ENCODE results near the gene PTTG1IP.
A peak's percentile ranks its signal among the peaks of the same experiment; 100 is the strongest.
"Not testable (repeated sequence)": the region's sequence is repeated elsewhere in the genome, so short reads cannot be mapped to it uniquely, and the experiment has no call there.

Gene PTTG1IP, protein sequence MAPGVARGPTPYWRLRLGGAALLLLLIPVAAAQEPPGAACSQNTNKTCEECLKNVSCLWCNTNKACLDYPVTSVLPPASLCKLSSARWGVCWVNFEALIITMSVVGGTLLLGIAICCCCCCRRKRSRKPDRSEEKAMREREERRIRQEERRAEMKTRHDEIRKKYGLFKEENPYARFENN

GRCh38 chr21:44873356-44874239 is at the start of gene PTTG1IP:
Gene PTTG1IP (minus strand): TSS chr21:44873690. CDS start chr21:44873616, 74 bp downstream.
- DNase-seq, result peak; percentile 99

- no peak for DNase-seq
Measured at GRCh38 chr21:44921928-44922327, 48.4 kb upstream of the PTTG1IP start.

- DNase-seq, result peak; percentile 80
Measured at GRCh38 chr21:44920694-44921604, 47.5 kb upstream of the PTTG1IP start, which contains the start of gene ITGB2. Gene ITGB2 (minus strand): TSS chr21:44920899. CDS start chr21:44910782, 10,117 bp downstream.

- peak; percentile 44 for DNase-seq
Measured at GRCh38 chr21:44919913-44920693, 46.6 kb upstream of the PTTG1IP start.

DNA sequence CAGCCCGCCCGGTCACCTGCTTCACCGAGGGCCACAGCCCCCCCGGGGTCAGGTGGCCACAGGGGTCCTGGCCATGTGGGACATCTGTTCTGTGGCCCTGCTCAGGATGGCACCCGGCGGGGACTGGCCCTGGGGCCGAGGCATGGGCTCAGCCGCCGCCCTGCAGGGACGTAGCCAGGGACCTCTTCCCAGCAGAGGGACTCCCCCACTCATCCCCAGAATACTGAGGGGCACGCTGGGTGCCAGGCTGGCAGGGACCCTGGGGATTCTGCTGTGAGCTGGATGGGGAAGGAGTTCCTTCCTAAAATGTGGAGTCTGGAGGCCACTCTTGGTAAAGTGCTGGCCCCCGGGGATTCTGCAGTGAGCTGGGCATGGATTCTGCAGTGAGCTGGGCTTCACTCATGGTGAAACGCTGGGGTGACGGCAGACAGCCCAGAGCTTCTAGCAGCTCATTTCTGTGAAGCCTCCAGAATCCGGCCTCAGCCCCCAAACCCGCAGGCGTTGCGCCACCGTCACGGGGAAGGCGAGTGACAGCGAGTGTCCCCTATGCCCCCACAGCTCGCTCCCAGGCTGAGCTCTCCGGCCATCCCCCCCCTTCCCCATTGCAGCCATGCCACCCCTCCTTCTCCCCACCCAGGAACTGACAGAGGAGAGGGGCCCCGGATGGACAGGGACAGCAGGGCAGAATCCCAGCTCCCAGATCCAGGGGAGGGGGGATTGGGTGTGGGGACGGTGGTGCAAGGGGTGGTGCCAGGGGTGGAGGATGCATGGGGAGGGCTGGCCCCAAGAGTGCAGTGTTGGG is 45.8 kb upstream of the PTTG1IP start:
- DNase-seq, result peak; percentile 39

- no peak for DNase-seq
Measured at GRCh38 chr21:44918581-44919033, 45.1 kb upstream of the PTTG1IP start.

GRCh38 chr21:44918107-44918470 is 44.6 kb upstream of the PTTG1IP start:
- no peak for DNase-seq

DNA sequence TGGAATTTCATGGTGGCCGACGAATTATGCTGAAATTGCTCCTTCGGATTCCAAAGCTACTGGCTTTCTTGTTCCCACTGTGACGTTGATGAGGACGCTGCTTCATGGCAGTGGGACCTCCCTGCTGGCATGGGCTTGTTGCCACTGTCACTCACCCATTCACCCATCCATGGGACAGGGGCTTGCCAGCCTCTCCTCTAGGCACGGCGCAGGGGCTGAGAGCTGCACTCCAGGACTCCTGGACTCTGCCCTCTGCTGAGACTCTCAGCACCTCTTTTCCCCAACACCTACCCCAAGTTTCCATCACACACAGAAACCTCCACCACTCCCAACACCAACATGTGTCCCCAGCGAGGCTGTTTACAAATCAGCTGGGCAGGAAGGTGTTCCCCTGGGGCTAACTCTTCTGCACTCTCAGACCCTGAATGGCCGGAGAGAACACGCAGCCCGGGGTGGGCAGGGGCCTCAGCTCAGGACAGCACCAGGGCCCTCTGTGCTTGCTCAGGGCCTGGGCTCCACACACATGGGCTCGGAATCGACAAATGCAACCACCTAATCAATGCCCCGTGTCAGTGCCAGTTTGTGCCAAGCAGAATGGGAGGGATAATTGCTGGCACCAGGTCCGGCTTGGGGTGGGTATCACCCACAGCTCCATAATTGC is 44.1 kb upstream of the PTTG1IP start:
- DNase-seq, result no peak

GRCh38 chr21:44916965-44917364 is 43.5 kb upstream of the PTTG1IP start:
- no peak for DNase-seq

DNA sequence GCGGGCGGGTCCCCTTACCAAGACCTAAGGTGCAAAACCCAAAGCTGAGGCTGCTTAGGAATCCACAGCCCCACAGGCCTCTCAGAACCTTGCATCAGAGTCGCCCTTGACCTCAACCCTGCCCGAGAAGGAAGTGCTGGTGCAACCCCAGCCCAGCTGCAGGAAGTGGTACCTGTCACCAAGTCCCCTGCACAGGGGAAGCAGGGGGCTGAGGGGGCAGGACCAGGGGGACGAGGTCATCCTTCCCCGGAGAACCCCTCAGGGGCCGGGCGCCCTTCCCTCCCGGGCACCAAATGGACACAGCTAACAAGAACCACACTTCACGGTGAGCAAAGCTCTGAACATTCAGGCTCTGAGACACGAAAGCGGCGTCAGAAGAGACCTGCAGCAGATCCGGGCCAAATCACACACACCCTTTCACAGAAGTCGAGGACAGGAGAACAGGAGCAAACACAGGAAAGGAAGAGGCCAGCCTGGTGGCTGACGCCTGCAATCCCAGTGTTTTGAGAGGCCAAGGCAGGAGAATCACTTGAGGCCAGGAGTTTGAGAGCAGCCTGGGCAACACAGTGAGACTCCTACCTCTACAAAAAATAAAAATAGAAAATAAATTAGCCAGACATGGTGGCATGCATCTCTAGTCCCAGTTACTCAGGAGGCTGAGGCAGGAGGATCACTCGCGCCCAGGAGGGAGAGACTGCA is 40.8 kb upstream of the PTTG1IP start:
- DNase-seq, result peak; percentile 65

GRCh38 chr21:44913425-44914175 is 40.1 kb upstream of the PTTG1IP start:
- no peak for DNase-seq

GRCh38 chr21:44912506-44913412 is 39.3 kb upstream of the PTTG1IP start:
- DNase-seq, result not testable (repeated sequence)

DNA sequence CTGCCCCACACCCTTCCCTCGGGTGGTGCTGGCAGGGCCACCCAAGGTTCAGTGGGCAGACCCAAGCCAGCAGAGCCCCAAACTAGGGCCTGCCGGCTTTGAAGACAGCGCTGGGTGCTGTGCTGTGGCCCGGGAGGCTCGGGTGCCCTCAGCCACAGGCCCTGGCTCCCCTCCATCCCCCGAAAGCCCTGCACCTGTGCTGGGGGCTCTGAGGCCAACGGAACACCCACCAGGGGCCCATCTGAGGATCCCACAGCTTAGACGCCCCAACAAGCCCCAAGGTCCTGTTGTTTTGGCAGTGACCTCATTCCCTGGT is 38.6 kb upstream of the PTTG1IP start:
- no peak for DNase-seq

DNA sequence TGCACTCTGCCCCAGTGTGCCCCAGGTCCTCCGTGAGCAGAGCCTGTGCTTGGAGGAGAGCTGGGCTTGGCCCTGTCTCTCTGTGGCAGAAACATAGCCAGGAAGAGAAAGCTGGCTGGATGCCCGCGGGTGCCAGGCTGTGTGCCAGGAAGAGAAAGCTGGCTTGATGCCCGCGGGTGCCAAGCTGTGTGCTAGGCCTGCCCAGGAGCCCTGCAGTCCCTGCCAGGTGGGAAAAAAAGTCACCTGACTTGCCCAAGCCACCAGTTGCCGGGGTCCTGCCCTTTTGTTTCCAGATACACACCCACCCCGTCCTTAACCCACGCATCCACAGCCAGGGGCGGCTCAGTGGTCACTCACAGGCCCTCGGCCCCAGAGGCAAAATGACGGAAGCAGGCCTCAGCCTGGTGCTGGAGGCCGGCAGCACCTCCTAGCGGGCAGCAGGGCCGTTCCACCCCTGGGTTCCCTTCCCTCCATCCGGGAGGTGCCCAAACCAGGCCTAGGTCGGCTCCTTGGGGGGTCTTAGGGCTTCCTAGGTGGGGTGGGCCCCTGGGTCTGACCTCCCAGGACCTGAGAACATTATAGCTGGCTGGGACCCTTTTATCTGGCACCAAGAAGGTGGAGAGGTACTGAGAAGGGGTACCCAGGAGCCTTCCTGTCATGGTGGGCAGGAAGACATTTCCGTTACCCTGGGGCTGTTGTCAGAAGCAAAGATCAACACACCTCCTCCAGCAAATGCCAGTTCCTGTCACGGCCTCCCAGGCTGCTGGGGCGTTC is 38.1 kb upstream of the PTTG1IP start:
- DNase-seq, result peak; percentile 72

DNA sequence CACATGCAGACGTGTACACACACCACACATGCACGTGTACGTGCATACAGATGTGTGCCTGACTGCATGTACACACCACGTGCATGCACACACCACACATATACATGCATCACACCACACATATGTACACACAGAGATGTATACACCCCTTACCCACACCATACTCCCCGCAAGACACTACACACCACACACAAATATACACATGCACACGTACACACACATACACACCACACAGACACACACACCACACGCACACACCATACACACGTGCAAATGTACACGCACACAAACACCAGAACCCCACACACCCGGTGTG is 37.5 kb upstream of the PTTG1IP start:
- DNase-seq, result no peak

DNA sequence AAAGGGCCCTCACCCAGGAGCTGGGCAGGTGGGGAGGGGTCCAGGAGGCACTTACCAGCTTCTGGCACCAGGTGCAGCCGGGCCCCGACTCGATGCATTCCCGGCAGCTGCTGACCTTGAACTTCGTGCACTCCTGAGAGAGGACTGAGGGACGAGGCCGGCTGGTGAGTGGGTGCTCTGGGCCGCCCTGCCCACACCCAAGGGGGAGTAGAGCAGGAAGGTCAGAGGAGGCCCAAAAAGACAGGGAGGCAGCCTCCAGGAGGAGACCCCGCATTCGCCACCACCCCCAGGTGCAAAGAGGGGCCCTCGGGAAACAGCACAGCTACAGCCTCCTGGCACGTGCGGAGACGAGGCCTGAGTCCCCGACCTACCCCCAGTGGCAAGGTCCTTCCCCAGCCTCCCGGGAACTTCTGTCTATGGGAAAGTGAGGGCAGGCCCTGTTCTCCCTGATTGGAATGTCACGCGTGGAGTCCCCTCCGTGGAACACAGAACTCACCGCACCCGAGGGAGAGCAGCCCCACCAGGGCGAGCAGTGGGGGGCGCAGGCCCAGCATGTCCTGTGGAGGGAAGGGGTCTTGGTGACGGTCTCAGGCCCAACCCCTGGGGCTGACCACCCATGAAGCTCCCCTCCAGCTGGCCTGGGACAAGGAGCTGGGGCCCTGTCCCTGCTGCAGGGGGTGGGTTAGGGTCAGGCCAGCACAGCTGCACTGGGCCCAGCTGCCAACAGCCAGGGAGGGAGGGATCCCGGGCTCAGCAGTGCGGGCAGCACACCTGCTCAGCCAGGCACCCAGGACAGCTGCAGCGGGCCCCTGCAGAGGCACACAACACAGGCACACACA is 37.0 kb upstream of the PTTG1IP start:
- no peak for DNase-seq

- DNase-seq, result no peak
Measured at GRCh38 chr21:44909719-44910118, 36.2 kb upstream of the PTTG1IP start.
